ENCODE results near the gene DYNC1LI2.

The DYNC1LI2 gene

GRCh38 chr16:66695471-66695934 is 55.9 kb downstream of the DYNC1LI2 start:
- Histone ChIP-seq H3K4me1 (ENCODE audit: control extremely low read depth in 1 of 4, control insufficient read depth in 4 of 4, insufficient read depth in 4 of 4, low read length in 3 of 4) (peaks cover 7 to 26% (median 23%) of the 10 kb centered on the region in 4 experiments), H3K36me3 (ENCODE audit: control insufficient read depth in 4 of 4, insufficient read depth in 4 of 4, low read length in 3 of 4) (no peaks in the 10 kb centered on the region), H3K27me3 (replicated peaks in 2 of 5; ENCODE audit: control insufficient read depth in 4 of 5, insufficient read depth in 5 of 5, low read length in 4 of 5) (no peaks in the 10 kb centered on the region), H3K9me3 (ENCODE audit: control extremely low read depth in 1 of 5, control insufficient read depth in 4 of 5, insufficient read depth in 2 of 5, low read depth in 1 of 5, low read length in 4 of 5) (no peaks in the 10 kb centered on the region), H3K27ac (ENCODE audit: insufficient read depth in 1 of 2, low read depth in 1 of 2, low read length in 2 of 2, poor library complexity in 1 of 2, severe bottlenecking in 2 of 2) (no peak overlapping the region), H3K4me3 (ENCODE audit: control insufficient read depth in 1 of 7, extremely low read depth in 1 of 7, insufficient read depth in 4 of 7, low read depth in 2 of 7, low read length in 6 of 7) (peak overlapping the region in 6 of 7 experiments; percentile 55 to 89 (median 72))
- ChIA-PET POLR2A (no interaction called here), CTCF (interaction anchor here (0.6 to 1.9 kb wide), 10 partner anchors 11 to 87 kb away, joined by 3 to 6 read pairs (median 3); no protein-coding TSS in a partner anchor)
- DNase-seq = peak in 2 of 3 donors; percentile 68 to 74
- WGBS (ENCODE audit: insufficient coverage) = 5% methylated on average over 8 of the region's 8 CpGs

- Histone ChIP-seq H3K27me3 (replicated peaks in 2 of 5; ENCODE audit: control insufficient read depth in 4 of 5, insufficient read depth in 5 of 5, low read length in 4 of 5) (no peaks in the 10 kb centered on the region), H3K4me3 (ENCODE audit: control insufficient read depth in 1 of 7, extremely low read depth in 1 of 7, insufficient read depth in 4 of 7, low read depth in 2 of 7, low read length in 6 of 7) (no peak overlapping the region), H3K4me1 (ENCODE audit: control extremely low read depth in 1 of 4, control insufficient read depth in 4 of 4, insufficient read depth in 4 of 4, low read length in 3 of 4) (peaks cover 7 to 26% (median 23%) of the 10 kb centered on the region in 4 experiments), H3K27ac (ENCODE audit: insufficient read depth in 1 of 2, low read depth in 1 of 2, low read length in 2 of 2, poor library complexity in 1 of 2, severe bottlenecking in 2 of 2) (no peak overlapping the region), H3K9me3 (ENCODE audit: control extremely low read depth in 1 of 5, control insufficient read depth in 4 of 5, insufficient read depth in 2 of 5, low read depth in 1 of 5, low read length in 4 of 5) (no peaks in the 10 kb centered on the region), H3K36me3 (ENCODE audit: control insufficient read depth in 4 of 4, insufficient read depth in 4 of 4, low read length in 3 of 4) (no peaks in the 10 kb centered on the region)
- CTCF ChIA-PET = no interaction called here
- DNase-seq = no peak
- POLR2A ChIA-PET = no interaction called here
- WGBS (ENCODE audit: insufficient coverage) = 100% methylated on average over 3 of the region's 4 CpGs
Measured at GRCh38 chr16:66693149-66693548, 58.3 kb downstream of the DYNC1LI2 start.

GRCh38 chr16:66692341-66692740 is 59.1 kb downstream of the DYNC1LI2 start:
- H3K4me1 ChIP-seq (ENCODE audit: control extremely low read depth in 1 of 4, control insufficient read depth in 4 of 4, insufficient read depth in 4 of 4, low read length in 3 of 4) = peaks cover 5 to 22% (median 20%) of the 10 kb centered on the region in 4 experiments
- H3K4me3 ChIP-seq (ENCODE audit: control insufficient read depth in 1 of 7, extremely low read depth in 1 of 7, insufficient read depth in 4 of 7, low read depth in 2 of 7, low read length in 6 of 7) = no peak overlapping the region
- H3K27ac ChIP-seq (ENCODE audit: insufficient read depth in 1 of 2, low read depth in 1 of 2, low read length in 2 of 2, poor library complexity in 1 of 2, severe bottlenecking in 2 of 2) = no peak overlapping the region
- H3K9me3 ChIP-seq (ENCODE audit: control extremely low read depth in 1 of 5, control insufficient read depth in 4 of 5, insufficient read depth in 2 of 5, low read depth in 1 of 5, low read length in 4 of 5) = no peaks in the 10 kb centered on the region
- DNase-seq = no peak
- ChIA-PET CTCF (interaction anchor here (1.1 to 2.3 kb wide), 3 partner anchors 38 to 41 kb away, joined by 3 to 10 read pairs (median 4); no protein-coding TSS in a partner anchor), POLR2A (no interaction called here)
- no peaks in the 10 kb centered on the region for H3K36me3 ChIP-seq (ENCODE audit: control insufficient read depth in 4 of 4, insufficient read depth in 4 of 4, low read length in 3 of 4)
- WGBS (ENCODE audit: insufficient coverage) = 96% methylated on average over 4 of the region's 6 CpGs
- H3K27me3 ChIP-seq (replicated peaks in 2 of 5; ENCODE audit: control insufficient read depth in 4 of 5, insufficient read depth in 5 of 5, low read length in 4 of 5) = no peaks in the 10 kb centered on the region

DNA sequence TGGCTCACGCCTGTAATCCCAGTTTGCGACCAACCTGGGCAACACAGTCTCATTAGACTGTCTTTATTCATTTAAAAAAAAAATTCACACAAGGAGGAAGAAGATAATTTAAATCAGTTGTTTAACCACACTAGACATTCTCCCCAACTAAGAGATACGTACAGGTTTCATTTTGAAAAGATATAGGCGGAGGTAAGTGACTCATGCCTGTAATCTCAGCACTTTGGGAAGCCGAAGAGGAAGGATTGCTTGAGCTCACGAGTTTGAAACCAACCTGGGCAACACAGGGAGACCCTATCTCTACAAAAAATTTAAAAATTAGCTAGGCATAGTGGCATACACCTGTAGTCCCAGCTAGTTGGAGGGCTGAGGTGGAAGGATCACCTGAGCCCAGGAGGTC is 60.2 kb downstream of the DYNC1LI2 start:
- DNase-seq = peak in 1 of 3 donors; percentile 20
- Histone ChIP-seq H3K27ac (ENCODE audit: insufficient read depth in 1 of 2, low read depth in 1 of 2, low read length in 2 of 2, poor library complexity in 1 of 2, severe bottlenecking in 2 of 2) (no peak overlapping the region), H3K9me3 (ENCODE audit: control extremely low read depth in 1 of 5, control insufficient read depth in 4 of 5, insufficient read depth in 2 of 5, low read depth in 1 of 5, low read length in 4 of 5) (no peaks in the 10 kb centered on the region), H3K4me3 (ENCODE audit: control insufficient read depth in 1 of 7, extremely low read depth in 1 of 7, insufficient read depth in 4 of 7, low read depth in 2 of 7, low read length in 6 of 7) (no peak overlapping the region), H3K36me3 (ENCODE audit: control insufficient read depth in 4 of 4, insufficient read depth in 4 of 4, low read length in 3 of 4) (no peaks in the 10 kb centered on the region), H3K4me1 (ENCODE audit: control extremely low read depth in 1 of 4, control insufficient read depth in 4 of 4, insufficient read depth in 4 of 4, low read length in 3 of 4) (peaks cover 4 to 16% (median 14%) of the 10 kb centered on the region in 4 experiments), H3K27me3 (replicated peaks in 2 of 5; ENCODE audit: control insufficient read depth in 4 of 5, insufficient read depth in 5 of 5, low read length in 4 of 5) (no peaks in the 10 kb centered on the region)
- ChIA-PET POLR2A (no interaction called here), CTCF (interaction anchor here (1.1 to 2.3 kb wide), 5 partner anchors 20 to 40 kb away, joined by 3 to 10 read pairs (median 4); no protein-coding TSS in a partner anchor)
- 100% methylated on average over 3 of the region's 6 CpGs for WGBS (ENCODE audit: insufficient coverage)

DNA sequence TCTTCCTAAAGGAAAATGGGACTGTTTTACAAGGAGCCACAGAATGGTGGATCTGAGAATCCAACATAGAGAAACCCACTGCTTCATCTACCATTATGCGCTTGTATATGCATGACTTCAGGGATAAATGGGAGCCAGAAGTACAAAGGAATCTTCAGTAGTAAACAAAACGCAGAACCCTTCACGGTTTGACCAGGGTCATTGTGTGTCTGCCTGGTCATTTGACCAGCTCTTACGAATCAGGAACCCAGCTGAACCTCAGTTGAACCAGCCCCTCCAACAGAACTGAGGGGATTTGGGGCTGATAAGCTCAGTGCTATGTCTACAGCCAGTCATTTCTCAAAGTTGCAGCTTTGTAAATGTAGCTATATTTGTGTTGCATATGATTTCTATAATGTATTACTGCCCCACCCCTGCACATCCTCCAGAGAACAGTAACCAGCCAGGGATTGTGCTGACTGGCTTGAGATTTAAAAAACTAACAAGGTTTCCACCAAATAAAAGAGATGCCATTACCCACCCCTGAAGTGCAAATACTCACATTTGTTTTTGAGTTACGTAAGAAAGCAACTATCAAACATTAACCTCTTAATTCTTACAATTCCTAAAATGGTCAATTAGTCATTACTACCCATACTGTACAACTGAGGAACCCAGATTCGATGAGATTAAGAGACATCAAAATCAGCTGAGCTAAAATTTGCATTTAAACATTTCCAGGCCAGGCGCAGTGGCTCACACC is 61.1 kb downstream of the DYNC1LI2 start:
- H3K27ac ChIP-seq (ENCODE audit: insufficient read depth in 1 of 2, low read depth in 1 of 2, low read length in 2 of 2, poor library complexity in 1 of 2, severe bottlenecking in 2 of 2) = no peak overlapping the region
- no peaks in the 10 kb centered on the region for H3K36me3 ChIP-seq (ENCODE audit: control insufficient read depth in 4 of 4, insufficient read depth in 4 of 4, low read length in 3 of 4)
- ChIA-PET POLR2A (no interaction called here), CTCF (interaction anchor here (1.0 to 2.3 kb wide), 3 partner anchors 14 to 39 kb away, joined by 3 to 10 read pairs (median 3); no protein-coding TSS in a partner anchor)
- no peaks in the 10 kb centered on the region for H3K27me3 ChIP-seq (replicated peaks in 2 of 5; ENCODE audit: control insufficient read depth in 4 of 5, insufficient read depth in 5 of 5, low read length in 4 of 5)
- no peak overlapping the region for H3K4me3 ChIP-seq (ENCODE audit: control insufficient read depth in 1 of 7, extremely low read depth in 1 of 7, insufficient read depth in 4 of 7, low read depth in 2 of 7, low read length in 6 of 7)
- H3K9me3 ChIP-seq (ENCODE audit: control extremely low read depth in 1 of 5, control insufficient read depth in 4 of 5, insufficient read depth in 2 of 5, low read depth in 1 of 5, low read length in 4 of 5) = no peaks in the 10 kb centered on the region
- no peak for DNase-seq
- peaks cover 4 to 7% (median 5%) of the 10 kb centered on the region in 4 experiments for H3K4me1 ChIP-seq (ENCODE audit: control extremely low read depth in 1 of 4, control insufficient read depth in 4 of 4, insufficient read depth in 4 of 4, low read length in 3 of 4)
- WGBS (ENCODE audit: insufficient coverage) = 97% methylated on average over 7 of the region's 7 CpGs

GRCh38 chr16:66689282-66689681 is 62.1 kb downstream of the DYNC1LI2 start:
- no peak overlapping the region for H3K27ac ChIP-seq (ENCODE audit: insufficient read depth in 1 of 2, low read depth in 1 of 2, low read length in 2 of 2, poor library complexity in 1 of 2, severe bottlenecking in 2 of 2)
- DNase-seq = no peak
- CTCF ChIA-PET = no interaction called here
- H3K9me3 ChIP-seq (ENCODE audit: control extremely low read depth in 1 of 5, control insufficient read depth in 4 of 5, insufficient read depth in 2 of 5, low read depth in 1 of 5, low read length in 4 of 5) = no peaks in the 10 kb centered on the region
- H3K4me1 ChIP-seq (ENCODE audit: control extremely low read depth in 1 of 4, control insufficient read depth in 4 of 4, insufficient read depth in 4 of 4, low read length in 3 of 4) = no peaks in the 10 kb centered on the region
- WGBS (ENCODE audit: insufficient coverage) = 100% methylated on average over 4 of the region's 6 CpGs
- POLR2A ChIA-PET = no interaction called here
- H3K27me3 ChIP-seq (replicated peaks in 2 of 5; ENCODE audit: control insufficient read depth in 4 of 5, insufficient read depth in 5 of 5, low read length in 4 of 5) = no peaks in the 10 kb centered on the region
- no peaks in the 10 kb centered on the region for H3K36me3 ChIP-seq (ENCODE audit: control insufficient read depth in 4 of 4, insufficient read depth in 4 of 4, low read length in 3 of 4)
- no peak overlapping the region for H3K4me3 ChIP-seq (ENCODE audit: control insufficient read depth in 1 of 7, extremely low read depth in 1 of 7, insufficient read depth in 4 of 7, low read depth in 2 of 7, low read length in 6 of 7)

DNA sequence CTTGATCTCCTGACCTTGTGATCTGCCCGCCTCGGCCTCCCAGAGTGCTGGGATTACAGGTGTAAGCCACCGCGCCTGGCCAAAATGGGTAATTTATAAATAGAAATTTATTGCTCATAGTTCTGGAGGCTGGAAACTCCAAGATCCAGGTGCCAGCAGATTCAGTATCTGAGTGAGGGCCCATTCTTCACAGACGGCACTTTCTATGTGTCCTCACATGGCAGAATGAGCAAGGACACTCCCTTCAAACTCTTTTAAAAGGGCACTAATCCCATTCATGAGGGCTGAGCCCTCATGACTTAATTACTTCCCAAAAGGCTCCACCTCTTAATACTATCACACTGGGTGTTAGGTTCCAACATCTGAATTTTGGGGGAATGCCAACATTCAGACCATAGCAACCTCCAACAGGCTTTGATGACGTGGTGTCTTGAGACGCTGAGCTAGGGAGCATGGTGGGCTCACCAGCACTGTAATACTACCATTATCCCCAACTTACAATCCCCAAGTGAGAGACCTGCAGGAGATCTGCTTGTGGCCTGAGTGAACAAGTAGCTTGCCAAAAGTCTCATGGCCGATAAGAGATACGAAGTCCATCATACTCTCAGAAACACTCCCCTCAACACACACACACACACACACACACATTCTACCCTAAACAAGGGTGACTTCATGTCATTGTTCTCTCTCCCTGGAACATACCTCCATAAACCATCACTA is 63.3 kb downstream of the DYNC1LI2 start:
- ChIA-PET POLR2A (no interaction called here), CTCF (interaction anchor here (1.1 kb wide), 1 partner anchor 17 kb away, joined by 3 read pairs; no protein-coding TSS in a partner anchor)
- WGBS (ENCODE audit: insufficient coverage) = 100% methylated on average over 7 of the region's 9 CpGs
- no peak overlapping the region for H3K27ac ChIP-seq (ENCODE audit: insufficient read depth in 1 of 2, low read depth in 1 of 2, low read length in 2 of 2, poor library complexity in 1 of 2, severe bottlenecking in 2 of 2)
- DNase-seq = no peak
- H3K4me1 ChIP-seq (ENCODE audit: control extremely low read depth in 1 of 4, control insufficient read depth in 4 of 4, insufficient read depth in 4 of 4, low read length in 3 of 4) = no peaks in the 10 kb centered on the region
- H3K36me3 ChIP-seq (ENCODE audit: control insufficient read depth in 4 of 4, insufficient read depth in 4 of 4, low read length in 3 of 4) = no peaks in the 10 kb centered on the region
- no peaks in the 10 kb centered on the region for H3K27me3 ChIP-seq (replicated peaks in 2 of 5; ENCODE audit: control insufficient read depth in 4 of 5, insufficient read depth in 5 of 5, low read length in 4 of 5)
- no peaks in the 10 kb centered on the region for H3K9me3 ChIP-seq (ENCODE audit: control extremely low read depth in 1 of 5, control insufficient read depth in 4 of 5, insufficient read depth in 2 of 5, low read depth in 1 of 5, low read length in 4 of 5)
- H3K4me3 ChIP-seq (ENCODE audit: control insufficient read depth in 1 of 7, extremely low read depth in 1 of 7, insufficient read depth in 4 of 7, low read depth in 2 of 7, low read length in 6 of 7) = no peak overlapping the region

Measured in common myeloid progenitor, CD34-positive (primary cell).